HuH-7.5 (cell line): ENCODE data around the gene NF2.

Experiments used
- DNase-seq: peaks from one replicate; pipeline ENCODE4 v3.0.0; 2011; ENCODE audit warnings: low spot score

The NF2 gene

GRCh38 chr22:29723766-29724165 lies 120.3 kb downstream of the NF2 start:
- DNase-seq = no peak

- no peak for DNase-seq
Observed at GRCh38 chr22:29724843-29725242, 121.4 kb downstream of the NF2 start.

- DNase-seq = no peak
Observed at GRCh38 chr22:29726106-29726505, 122.7 kb downstream of the NF2 start.

GRCh38 chr22:29726512-29727130 lies 123.2 kb downstream of the NF2 start:
- no peak for DNase-seq

GRCh38 chr22:29727131-29727523 lies 123.7 kb downstream of the NF2 start:
- DNase-seq = peak; percentile 84

- DNase-seq = no peak
Observed at GRCh38 chr22:29729161-29729560, 125.7 kb downstream of the NF2 start.

- DNase-seq = no peak
Observed at GRCh38 chr22:29731058-29731850, 127.8 kb downstream of the NF2 start.

GRCh38 chr22:29732883-29733282 lies 129.4 kb downstream of the NF2 start:
- DNase-seq = no peak

GRCh38 chr22:29733362-29734201 lies 130.1 kb downstream of the NF2 start:
- DNase-seq = no peak

GRCh38 chr22:29734406-29734805 lies 131.0 kb downstream of the NF2 start:
- DNase-seq = no peak

- DNase-seq = no peak
Observed at GRCh38 chr22:29734838-29735237, 131.4 kb downstream of the NF2 start.

- DNase-seq = no peak
Observed at GRCh38 chr22:29735416-29735815, 132.0 kb downstream of the NF2 start.

- DNase-seq = no peak
Observed at GRCh38 chr22:29737251-29738117, 134.1 kb downstream of the NF2 start.

GRCh38 chr22:29738118-29738815 lies 134.8 kb downstream of the NF2 start:
- no peak for DNase-seq

- no peak for DNase-seq
Observed at GRCh38 chr22:29739346-29739875, 136.0 kb downstream of the NF2 start.

- DNase-seq = no peak
Observed at GRCh38 chr22:29740216-29740615, 136.8 kb downstream of the NF2 start.

- no peak for DNase-seq
Observed at GRCh38 chr22:29741926-29742325, 138.5 kb downstream of the NF2 start.

GRCh38 chr22:29742326-29742725 lies 138.9 kb downstream of the NF2 start:
- no peak for DNase-seq

- no peak for DNase-seq
Observed at GRCh38 chr22:29744902-29745301, 141.5 kb downstream of the NF2 start.

- no peak for DNase-seq
Observed at GRCh38 chr22:29747832-29748231, 144.4 kb downstream of the NF2 start.
